Activated T-cell treated with anti-CD3 and anti-CD28 coated beads for 4 hours (primary cell): Measurements from ENCODE around the gene NAPB.
A peak's percentile ranks its signal among the peaks of the same experiment; 100 is the strongest.
"Not testable (repeated sequence)": the region's sequence is repeated elsewhere in the genome, so short reads cannot be mapped to it uniquely, and the experiment has no call there.

Experiments used
- DNase-seq: peaks from one replicate; pipeline ENCODE4 v3.0.0-alpha.2; 2020

Gene NAPB

GRCh38 chr20:23420943-23421931 lies at the start of gene NAPB:
Gene NAPB (minus strand): TSS chr20:23421488. CDS start chr20:23421402, 86 bp downstream.
- peak; percentile 92 for DNase-seq

GRCh38 chr20:23466961-23467360 lies 45.7 kb upstream of the NAPB start:
- DNase-seq = not testable (repeated sequence)

DNA sequence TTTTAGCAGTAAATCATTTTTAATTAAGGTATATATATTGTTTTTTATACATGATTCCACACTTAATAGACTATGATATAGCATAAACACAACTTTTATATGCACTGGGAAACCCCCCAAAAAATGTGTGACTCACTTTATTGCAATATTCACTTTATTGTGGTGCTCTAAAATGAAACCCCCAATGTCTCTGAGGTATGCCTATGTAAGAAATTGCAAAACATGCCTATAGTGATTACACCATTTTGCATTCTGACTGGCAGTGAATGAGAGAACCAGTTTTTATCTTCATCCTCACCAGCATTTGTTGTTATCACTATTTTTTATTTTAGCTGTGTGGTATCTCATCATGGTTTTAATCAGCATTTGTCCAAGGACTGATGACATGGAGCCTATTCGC lies 39.9 kb upstream of the NAPB start:
- DNase-seq = no peak

GRCh38 chr20:23459461-23460150 lies 38.3 kb upstream of the NAPB start:
- DNase-seq = no peak

- DNase-seq = no peak
These were observed 35.6 kb upstream of the NAPB start for GRCh38 chr20:23456873-23457272.

DNA sequence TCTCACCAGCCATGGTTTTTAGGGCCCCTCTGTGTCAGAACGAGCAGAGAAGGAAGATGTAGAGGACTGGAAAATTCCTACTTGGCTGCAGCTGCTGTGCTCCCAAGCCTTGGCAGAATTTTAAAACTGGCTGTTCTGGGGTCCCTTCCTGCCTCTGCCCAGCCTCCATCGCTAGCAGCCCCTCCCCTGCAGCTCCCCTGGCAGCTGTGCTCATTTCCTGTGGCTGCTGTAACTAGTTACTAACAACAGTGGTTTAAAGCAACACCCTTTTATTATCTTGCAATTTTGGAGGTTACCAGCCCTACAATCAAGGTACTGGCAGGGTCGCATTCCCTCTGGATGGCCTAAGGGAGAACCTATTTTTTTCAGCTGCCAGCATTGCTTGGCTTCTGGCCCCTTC lies 35.1 kb upstream of the NAPB start:
- no peak for DNase-seq

DNA sequence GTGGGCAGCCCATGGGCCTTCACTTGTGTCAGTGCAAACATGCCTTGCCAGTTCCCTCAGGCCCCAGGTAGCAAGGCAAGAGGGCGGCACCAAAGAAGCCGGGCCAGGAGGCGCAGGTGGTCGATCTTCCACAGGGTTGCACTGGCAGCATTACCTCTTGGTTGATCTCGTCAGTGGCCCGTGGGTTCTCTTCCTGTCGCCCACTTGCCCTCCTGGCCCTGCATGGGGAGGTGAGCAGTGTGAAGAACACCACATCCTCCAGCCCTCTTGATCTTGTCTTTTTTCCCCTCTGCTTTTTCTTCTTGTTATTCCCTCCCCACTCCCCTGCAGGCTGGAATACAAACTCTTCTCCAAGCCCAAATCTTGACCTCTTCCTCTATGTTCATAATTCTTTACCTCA lies 34.4 kb upstream of the NAPB start:
- no peak for DNase-seq

- no peak for DNase-seq
These were observed 33.5 kb upstream of the NAPB start for GRCh38 chr20:23454816-23455215.

- DNase-seq = no peak
These were observed 32.6 kb upstream of the NAPB start for GRCh38 chr20:23453549-23454543.

- DNase-seq = no peak
These were observed 31.5 kb upstream of the NAPB start, which contains the start of gene CST11 for GRCh38 chr20:23452776-23453175. Gene CST11 (minus strand): TSS chr20:23452876. CDS start chr20:23452811, 65 bp downstream.

DNA sequence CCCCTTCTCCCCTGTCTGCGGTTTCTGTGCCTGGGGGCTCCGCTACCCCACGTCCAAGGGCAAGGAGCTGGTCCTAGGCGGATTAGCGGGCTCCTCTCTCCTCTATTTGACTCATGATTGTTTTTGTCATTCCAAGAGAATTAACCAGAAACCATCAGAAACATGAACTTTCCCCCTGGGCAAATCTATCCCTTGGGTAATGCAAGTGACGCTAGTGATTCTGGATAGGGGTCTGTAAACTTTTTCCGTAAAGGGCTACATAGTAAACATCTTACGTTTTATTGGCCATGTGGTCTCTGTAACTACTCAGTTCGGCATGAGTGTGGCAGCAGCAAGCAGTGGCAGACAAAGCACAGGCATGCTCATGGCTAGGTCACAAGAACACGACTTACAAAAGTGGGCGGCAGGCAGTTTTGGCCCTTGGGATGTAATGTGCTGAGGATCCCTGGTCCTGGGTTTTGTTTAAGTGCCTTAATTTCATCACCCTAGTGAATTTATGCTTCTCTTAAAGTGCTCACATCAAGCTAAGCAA lies 30.7 kb upstream of the NAPB start:
- DNase-seq = no peak

- no peak for DNase-seq
These were observed 29.6 kb upstream of the NAPB start for GRCh38 chr20:23450877-23451276.

- DNase-seq = no peak
These were observed 28.1 kb upstream of the NAPB start for GRCh38 chr20:23449421-23449820.

DNA sequence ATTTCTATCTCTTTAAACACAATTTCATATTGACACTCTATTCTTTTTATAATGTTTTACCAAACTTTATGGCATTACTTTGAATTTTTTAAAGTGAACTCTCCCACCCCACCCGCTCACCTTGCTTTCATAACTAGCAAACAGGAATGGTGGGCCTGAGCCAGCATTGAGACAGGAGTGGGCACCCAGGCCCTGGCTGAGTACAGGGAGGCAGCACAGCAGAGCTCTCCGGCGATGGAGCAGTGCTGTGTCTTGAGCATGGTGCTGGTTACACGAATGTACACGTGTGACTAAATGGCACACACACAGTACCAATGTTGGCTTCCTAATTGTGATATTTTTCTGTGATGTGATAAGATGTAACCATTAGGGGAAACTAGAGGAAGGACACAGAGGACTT lies 26.9 kb upstream of the NAPB start:
- no peak for DNase-seq

DNA sequence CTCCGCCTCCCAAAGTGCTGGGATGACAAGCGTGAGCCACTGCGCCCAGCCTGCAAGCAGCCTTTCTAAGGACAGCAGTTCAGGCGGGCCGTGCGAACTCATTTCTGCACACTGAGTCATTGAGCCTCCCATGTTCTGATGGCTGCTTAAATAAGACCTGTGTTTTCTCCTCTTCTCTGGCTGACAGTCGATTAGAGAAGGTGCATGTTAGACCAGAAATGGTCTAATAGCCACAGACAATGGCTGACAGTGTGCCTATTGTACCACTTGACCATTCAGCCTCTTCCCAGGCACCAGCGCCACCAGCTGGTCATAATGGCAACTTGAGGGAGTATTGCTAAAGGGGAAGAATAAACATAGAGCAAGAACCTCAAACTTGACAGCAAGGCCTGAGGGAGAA lies 25.2 kb upstream of the NAPB start:
- DNase-seq = no peak

GRCh38 chr20:23445596-23446217 lies 24.4 kb upstream of the NAPB start:
- no peak for DNase-seq

DNA sequence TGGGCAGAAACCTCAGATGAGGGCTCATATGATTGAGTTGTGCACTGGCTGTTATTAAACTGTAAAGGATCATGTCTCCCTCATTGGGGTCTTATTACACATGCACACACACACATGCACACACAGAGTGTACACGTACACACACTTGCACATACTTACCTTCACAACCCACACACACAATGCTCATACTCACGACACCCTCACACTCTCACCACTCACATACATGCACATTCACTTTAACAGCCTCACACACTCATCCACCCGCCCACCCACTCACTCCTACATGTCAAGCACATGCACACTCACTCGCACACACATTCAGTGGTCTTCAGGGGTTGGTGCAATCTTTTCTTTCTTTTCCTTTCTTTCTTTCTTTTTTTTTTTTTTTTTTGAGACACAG lies 23.6 kb upstream of the NAPB start:
- no peak for DNase-seq

DNA sequence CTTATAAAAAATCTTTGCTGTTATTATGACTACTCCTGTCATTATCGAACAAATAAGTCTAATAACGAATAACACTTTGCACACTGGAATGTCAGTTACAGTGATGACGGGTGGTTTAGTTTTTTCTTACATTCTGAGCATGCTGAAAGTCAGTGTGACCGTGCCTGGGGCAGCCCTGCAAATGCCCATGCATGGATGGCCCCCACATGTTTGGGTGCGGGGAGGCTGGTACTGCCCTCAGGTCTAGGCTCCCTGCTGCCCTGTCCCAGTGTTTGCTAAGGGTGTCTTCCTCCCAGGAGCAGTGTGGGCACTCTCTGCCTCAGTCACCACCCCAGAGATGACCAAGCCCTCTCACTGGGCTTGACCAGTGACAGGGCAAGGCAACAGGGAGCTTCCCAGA lies 21.1 kb upstream of the NAPB start:
- no peak for DNase-seq

DNA sequence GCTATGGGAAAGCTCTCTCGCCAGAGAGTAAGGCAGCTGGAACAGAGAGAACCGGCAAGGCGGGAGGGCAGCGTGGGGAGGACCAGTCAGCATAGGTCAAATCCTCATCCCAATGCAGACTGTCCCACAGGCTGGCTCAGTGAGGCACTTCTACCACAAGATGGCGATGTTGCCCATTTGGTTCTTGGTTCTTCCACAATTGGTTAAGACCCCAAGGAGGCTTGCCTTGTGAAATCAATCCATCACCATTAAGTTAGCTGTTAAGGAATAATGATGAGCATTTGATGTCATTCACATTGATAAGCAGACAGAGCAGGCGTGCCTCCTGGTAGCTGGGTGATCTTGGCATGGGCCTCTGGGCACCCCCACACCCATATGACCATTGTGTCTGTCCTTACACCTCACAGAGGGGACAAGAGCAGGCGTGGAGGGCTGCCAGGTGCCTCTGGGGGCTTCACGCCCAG lies 20.6 kb upstream of the NAPB start:
- DNase-seq = peak; percentile 51

- no peak for DNase-seq
These were observed 18.7 kb upstream of the NAPB start for GRCh38 chr20:23440004-23440403.

- DNase-seq = no peak
These were observed 17.4 kb upstream of the NAPB start for GRCh38 chr20:23438661-23439060.
